SK-N-SH (cell line): ENCODE measurements around the gene PTCHD4.

Experiments
- ELF1 ChIP-seq: IDR thresholded peaks from 2 replicates; pipeline ENCODE4 v1.4.0; 2012
- EP300 ChIP-seq, 2 experiments: IDR thresholded peaks; 2 replicates each; pipeline versions ENCODE4 v1.4.0 to v1.6.1; 2012; ENCODE audit warnings: borderline replicate concordance in 1 of 2, low read depth in 1 of 2, low read length in 1 of 2
- MXI1 ChIP-seq: IDR thresholded peaks from 2 replicates; pipeline ENCODE4 v1.6.1; 2012; ENCODE audit warnings: mild to moderate bottlenecking, low read depth, low read length, improper control_type of control experiment
- POLR2AphosphoS5 ChIP-seq: IDR thresholded peaks from 2 replicates; pipeline ENCODE4 v1.6.1; 2012; ENCODE audit warnings: low read depth, low read length
- RAD21 ChIP-seq: IDR thresholded peaks from 2 replicates; pipeline ENCODE4 v1.6.1; 2012; ENCODE audit warnings: mild to moderate bottlenecking, low read length
- RFX5 ChIP-seq: IDR thresholded peaks from 2 replicates; pipeline ENCODE4 v1.6.1; 2012; ENCODE audit warnings: mild to moderate bottlenecking, improper control_type of control experiment, low read length
- TCF12 ChIP-seq: IDR thresholded peaks from 2 replicates; pipeline ENCODE4 v1.4.0; 2012
- YY1 ChIP-seq: IDR thresholded peaks from 2 replicates; pipeline ENCODE4 v1.4.0; 2012; ENCODE audit warnings: low read depth, mild to moderate bottlenecking
- TF ChIP-seq, protein P1 (sequence below): fragments of 200-600 bp; sonication (generic); IDR thresholded peaks from 2 replicates; pipeline ENCODE4 v1.6.1; 2017; ENCODE audit warnings: antibody characterized with exemption, mild to moderate bottlenecking, moderate library complexity
- TF ChIP-seq, protein P2 (sequence below): IDR thresholded peaks from 2 replicates; pipeline ENCODE4; 2012

DNA sequence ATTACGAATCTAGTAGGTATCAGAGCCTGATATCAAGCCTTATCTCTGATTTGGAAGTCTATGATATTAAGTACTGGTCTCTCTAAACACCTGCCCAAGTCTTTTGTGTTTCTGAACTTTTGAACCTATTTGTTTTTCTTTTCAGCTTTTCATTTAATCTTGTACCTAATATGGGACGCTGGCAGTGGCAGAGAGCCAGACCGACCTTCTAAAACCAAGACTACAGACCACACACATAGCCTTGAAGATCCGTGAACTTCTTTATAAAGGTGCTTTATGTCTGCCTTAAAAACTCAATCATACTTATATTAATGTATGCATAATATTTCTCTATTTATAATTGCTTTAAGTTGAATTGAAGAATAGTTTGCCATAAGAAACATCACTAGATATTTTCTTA is 12.6 kb upstream of the PTCHD4 start:
- TF ChIP-seq, protein P1, sequence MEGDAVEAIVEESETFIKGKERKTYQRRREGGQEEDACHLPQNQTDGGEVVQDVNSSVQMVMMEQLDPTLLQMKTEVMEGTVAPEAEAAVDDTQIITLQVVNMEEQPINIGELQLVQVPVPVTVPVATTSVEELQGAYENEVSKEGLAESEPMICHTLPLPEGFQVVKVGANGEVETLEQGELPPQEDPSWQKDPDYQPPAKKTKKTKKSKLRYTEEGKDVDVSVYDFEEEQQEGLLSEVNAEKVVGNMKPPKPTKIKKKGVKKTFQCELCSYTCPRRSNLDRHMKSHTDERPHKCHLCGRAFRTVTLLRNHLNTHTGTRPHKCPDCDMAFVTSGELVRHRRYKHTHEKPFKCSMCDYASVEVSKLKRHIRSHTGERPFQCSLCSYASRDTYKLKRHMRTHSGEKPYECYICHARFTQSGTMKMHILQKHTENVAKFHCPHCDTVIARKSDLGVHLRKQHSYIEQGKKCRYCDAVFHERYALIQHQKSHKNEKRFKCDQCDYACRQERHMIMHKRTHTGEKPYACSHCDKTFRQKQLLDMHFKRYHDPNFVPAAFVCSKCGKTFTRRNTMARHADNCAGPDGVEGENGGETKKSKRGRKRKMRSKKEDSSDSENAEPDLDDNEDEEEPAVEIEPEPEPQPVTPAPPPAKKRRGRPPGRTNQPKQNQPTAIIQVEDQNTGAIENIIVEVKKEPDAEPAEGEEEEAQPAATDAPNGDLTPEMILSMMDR: no peak
- TF ChIP-seq RFX5 (no peak), YY1 (no peak), MXI1 (no peak), POLR2AphosphoS5 (no peak), ELF1 (no peak), TCF12 (no peak), RAD21 (no peak), EP300 (IDR thresholded peaks at IDR 0.05; ENCODE audit: borderline replicate concordance in 1 of 2, low read depth in 1 of 2, low read length in 1 of 2) (no peak)
- TF ChIP-seq, protein P2, sequence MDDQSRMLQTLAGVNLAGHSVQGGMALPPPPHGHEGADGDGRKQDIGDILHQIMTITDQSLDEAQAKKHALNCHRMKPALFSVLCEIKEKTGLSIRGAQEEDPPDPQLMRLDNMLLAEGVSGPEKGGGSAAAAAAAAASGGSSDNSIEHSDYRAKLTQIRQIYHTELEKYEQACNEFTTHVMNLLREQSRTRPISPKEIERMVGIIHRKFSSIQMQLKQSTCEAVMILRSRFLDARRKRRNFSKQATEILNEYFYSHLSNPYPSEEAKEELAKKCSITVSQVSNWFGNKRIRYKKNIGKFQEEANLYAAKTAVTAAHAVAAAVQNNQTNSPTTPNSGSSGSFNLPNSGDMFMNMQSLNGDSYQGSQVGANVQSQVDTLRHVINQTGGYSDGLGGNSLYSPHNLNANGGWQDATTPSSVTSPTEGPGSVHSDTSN: no peak
